ENCODE measurements around the gene BCDIN3D. TPM values are rescaled to one million over a fixed set of nuclear protein-coding genes. Genes with fewer than 3 reads are reported as not detected.

The BCDIN3D gene
- total RNA-seq, 1 experiment from 2014 or later: 5.8 TPM

DNA sequence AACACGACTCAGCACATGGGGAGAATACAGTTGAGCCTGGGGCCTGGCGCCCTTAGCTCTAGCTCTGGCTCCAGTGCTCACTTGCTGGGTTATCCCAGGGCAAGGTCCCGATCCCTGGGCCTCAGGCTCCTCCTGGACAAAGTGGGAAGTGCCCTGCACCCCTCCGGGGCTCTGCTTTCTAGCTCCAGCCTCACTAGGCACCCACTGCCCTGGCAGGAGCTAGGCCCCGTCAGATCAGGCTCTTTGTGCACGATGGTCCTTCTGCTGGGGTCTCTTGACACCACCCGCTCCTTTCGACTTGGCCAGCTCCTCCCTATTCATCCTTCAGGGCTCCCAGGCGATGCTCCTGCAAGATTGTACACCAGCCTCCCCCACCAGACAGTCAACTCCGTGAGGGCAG, 38.1 kb downstream of the BCDIN3D start:
- Histone ChIP-seq H3K9me2 (replicated peaks; ENCODE audit: insufficient read depth, low read length) (no peaks in the 10 kb centered on the region), H2AFZ (ENCODE audit: low read length) (no peak overlapping the region), H4K20me1 (ENCODE audit: insufficient read depth, low read depth, low read length) (no peaks in the 10 kb centered on the region), H3K27me3 (ENCODE audit: low read length) (no peaks in the 10 kb centered on the region), H3K36me3 (ENCODE audit: insufficient read depth, low read length) (no peaks in the 10 kb centered on the region), H3K9me3 (ENCODE audit: low read length) (no peaks in the 10 kb centered on the region), H3K4me1 (ENCODE audit: low read length) (no peaks in the 10 kb centered on the region; the same call in 1 of the 2 replicates), H3K27ac (ENCODE audit: low read length) (no peak overlapping the region), H3K9ac (ENCODE audit: low read length) (no peak overlapping the region), H3K79me2 (ENCODE audit: low read length) (peaks cover 17% of the 10 kb centered on the region; the same call in 1 of the 2 replicates), H3K4me3 (ENCODE audit: low read length) (no peak overlapping the region), H3K4me2 (ENCODE audit: low read depth, low read length, poor library complexity, severe bottlenecking) (no peak overlapping the region)
- DNase-seq: no peak

DNA sequence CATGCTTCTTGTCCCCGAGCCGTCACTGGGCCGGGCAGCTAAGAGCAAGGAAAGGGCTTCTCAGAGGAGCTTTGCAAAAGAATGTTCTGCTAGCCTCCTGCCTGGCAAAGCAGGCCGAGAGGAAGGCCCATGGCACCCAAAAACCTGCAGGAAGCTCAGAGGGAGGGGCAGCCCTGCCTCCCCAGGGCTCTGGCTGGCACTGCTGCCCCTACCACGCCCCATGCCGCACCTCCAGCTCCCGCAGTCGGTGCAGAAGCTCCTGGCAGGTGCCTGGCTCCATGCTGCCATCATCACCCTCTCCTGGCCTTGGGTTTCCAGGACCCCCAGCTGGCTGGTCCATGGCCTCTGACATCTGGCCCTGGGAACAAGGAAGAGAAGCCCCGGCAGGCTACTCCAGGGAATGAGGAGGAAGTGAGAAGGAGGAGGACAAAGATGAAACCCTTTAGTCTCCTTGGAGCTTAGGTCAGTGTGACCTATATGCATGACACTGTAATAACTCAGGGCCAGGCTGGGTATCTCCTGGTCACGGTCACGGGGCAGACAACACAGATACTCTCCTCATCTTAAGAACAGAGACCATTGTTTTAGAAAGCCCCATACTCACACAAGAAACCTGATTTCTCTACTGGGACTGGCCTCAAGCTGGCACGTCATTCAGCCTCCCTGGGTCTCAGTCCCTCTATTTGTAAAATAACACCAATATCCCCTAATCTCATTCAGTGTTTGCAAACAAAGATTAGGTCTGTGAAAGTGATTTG, 39.0 kb downstream of the BCDIN3D start:
- Histone ChIP-seq H3K27me3 (ENCODE audit: low read length) (no peaks in the 10 kb centered on the region), H3K27ac (ENCODE audit: low read length) (no peak overlapping the region), H3K79me2 (ENCODE audit: low read length) (0 out of 2 replicates have a peak, but pooled peaks cover 12% of the 10 kb centered on the region), H3K4me2 (ENCODE audit: low read depth, low read length, poor library complexity, severe bottlenecking) (no peak overlapping the region), H4K20me1 (ENCODE audit: insufficient read depth, low read depth, low read length) (no peaks in the 10 kb centered on the region), H2AFZ (ENCODE audit: low read length) (no peak overlapping the region), H3K9me2 (replicated peaks; ENCODE audit: insufficient read depth, low read length) (no peaks in the 10 kb centered on the region), H3K4me3 (ENCODE audit: low read length) (no peak overlapping the region), H3K4me1 (ENCODE audit: low read length) (no peaks in the 10 kb centered on the region), H3K9me3 (ENCODE audit: low read length) (no peaks in the 10 kb centered on the region), H3K36me3 (ENCODE audit: insufficient read depth, low read length) (no peaks in the 10 kb centered on the region), H3K9ac (ENCODE audit: low read length) (no peak overlapping the region)
- no peak for DNase-seq

DNA sequence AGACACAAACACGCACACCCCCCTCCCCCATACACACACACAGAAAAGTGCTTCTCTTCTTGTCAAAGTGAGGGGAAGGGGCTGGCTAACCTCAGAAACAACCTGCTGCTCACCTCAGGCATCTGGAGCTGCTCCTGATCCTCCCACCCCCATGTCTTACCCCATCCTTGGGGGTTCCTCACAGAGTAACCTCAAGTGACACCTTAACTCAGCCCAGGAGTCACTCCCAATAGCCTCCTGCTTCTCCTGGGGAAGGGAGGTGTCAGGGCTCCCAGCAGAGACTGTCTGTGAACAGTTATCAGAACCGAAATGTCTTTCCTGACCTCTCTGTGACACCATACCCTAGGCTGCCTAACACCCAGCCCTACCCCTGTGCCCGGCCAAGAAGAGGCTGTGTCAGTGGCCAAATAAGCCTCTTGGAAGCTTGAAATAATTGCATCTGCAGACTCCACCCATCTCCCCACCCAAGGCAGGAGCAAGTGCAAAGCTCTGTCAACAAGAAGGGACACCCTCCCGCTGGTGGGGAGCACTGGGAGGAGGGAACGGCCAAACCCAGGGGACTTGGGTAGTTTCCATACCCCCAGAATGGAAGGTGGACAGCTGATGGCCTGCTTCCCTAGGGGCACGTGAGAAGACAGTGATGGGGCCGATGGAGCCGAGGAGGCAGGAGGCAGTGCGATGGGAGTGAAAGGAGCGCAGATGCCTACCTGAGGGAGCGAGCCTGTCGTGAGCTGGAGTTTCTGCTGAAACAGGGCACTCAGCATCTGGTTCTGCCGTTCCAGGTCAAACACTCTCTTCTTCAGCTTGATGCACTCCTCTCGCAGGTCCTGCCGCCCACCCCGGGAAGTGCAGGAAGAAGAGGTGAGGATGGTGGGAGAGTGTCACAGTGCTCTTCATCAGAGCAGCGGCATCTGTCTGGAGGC, 41.5 kb downstream of the BCDIN3D start:
- no peaks in the 10 kb centered on the region for H3K9me2 ChIP-seq (replicated peaks; ENCODE audit: insufficient read depth, low read length)
- no peaks in the 10 kb centered on the region for H4K20me1 ChIP-seq (ENCODE audit: insufficient read depth, low read depth, low read length)
- no peak for DNase-seq
- no peaks in the 10 kb centered on the region for H3K4me1 ChIP-seq (ENCODE audit: low read length)
- H3K36me3 ChIP-seq (ENCODE audit: insufficient read depth, low read length): no peaks in the 10 kb centered on the region
- no peaks in the 10 kb centered on the region for H3K79me2 ChIP-seq (ENCODE audit: low read length)
- no peak overlapping the region for H3K9ac ChIP-seq (ENCODE audit: low read length)
- no peak overlapping the region for H3K4me2 ChIP-seq (ENCODE audit: low read depth, low read length, poor library complexity, severe bottlenecking)
- no peak overlapping the region for H2AFZ ChIP-seq (ENCODE audit: low read length)
- no peaks in the 10 kb centered on the region for H3K27me3 ChIP-seq (ENCODE audit: low read length)
- no peak overlapping the region for H3K27ac ChIP-seq (ENCODE audit: low read length)
- H3K4me3 ChIP-seq (ENCODE audit: low read length): no peak overlapping the region
- H3K9me3 ChIP-seq (ENCODE audit: low read length): no peaks in the 10 kb centered on the region

DNA sequence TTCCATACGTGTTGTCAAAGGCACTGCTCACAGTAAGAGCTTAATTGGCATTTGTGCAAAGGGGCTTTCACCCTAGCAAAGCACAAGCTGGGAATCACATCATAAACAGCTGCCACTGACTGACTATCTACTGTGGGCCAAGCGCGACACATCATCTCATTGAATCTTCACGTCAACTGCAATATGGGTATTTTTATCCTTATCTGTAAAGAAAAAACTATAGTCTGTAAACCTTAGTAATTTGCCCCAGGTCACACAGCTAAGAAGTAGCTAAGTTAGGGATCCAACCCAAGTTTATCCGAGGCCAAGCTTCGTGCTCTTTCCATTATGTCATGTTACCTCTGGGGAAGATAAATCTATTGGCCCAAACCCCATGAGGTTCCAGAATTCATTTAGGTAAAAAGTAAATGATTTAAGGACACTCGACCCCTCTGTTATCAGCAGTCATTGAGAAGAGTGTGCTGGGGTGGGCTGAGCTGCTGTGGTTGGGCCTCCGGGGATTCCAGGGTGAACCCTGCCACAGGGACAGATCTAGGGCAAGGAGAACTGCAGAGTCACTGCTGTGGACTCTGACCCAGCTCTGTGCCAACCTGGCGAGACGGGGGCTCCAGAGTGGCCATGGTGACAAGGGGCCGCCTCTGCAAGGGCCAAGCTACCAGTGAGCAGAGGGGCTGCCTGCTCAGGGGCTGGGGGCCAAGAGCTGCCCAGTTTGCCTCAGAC, 42.3 kb downstream of the BCDIN3D start:
- Histone ChIP-seq H3K36me3 (ENCODE audit: insufficient read depth, low read length) (no peaks in the 10 kb centered on the region), H2AFZ (ENCODE audit: low read length) (no peak overlapping the region), H4K20me1 (ENCODE audit: insufficient read depth, low read depth, low read length) (no peaks in the 10 kb centered on the region), H3K9me2 (replicated peaks; ENCODE audit: insufficient read depth, low read length) (no peaks in the 10 kb centered on the region), H3K4me1 (ENCODE audit: low read length) (no peaks in the 10 kb centered on the region), H3K4me3 (ENCODE audit: low read length) (no peak overlapping the region), H3K4me2 (ENCODE audit: low read depth, low read length, poor library complexity, severe bottlenecking) (no peak overlapping the region), H3K9ac (ENCODE audit: low read length) (no peak overlapping the region), H3K9me3 (ENCODE audit: low read length) (no peaks in the 10 kb centered on the region), H3K79me2 (ENCODE audit: low read length) (no peaks in the 10 kb centered on the region), H3K27ac (ENCODE audit: low read length) (no peak overlapping the region), H3K27me3 (ENCODE audit: low read length) (no peaks in the 10 kb centered on the region)
- DNase-seq: no peak

DNA sequence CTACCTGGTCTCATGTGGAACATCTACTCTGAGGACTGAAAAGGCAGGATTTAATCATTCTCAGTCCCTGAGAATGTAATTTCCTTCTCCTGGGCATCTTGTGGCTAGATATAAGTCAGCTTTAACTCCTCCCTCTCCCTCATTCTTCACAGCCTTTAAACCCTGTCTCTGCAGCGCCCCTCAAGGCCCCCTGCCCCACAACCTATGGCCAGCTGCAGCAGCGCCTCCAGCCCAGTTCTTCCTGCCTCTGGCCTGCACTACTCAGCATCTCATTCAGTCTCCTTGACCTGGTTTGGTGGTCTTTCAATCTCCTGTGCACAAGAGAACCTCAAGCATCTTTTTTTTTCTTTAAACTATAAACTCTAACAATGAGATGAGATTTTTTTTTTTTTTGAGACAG, 44.0 kb downstream of the BCDIN3D start:
- H3K36me3 ChIP-seq (ENCODE audit: insufficient read depth, low read length): no peaks in the 10 kb centered on the region
- H2AFZ ChIP-seq (ENCODE audit: low read length): no peak overlapping the region
- no peak overlapping the region for H3K27ac ChIP-seq (ENCODE audit: low read length)
- no peaks in the 10 kb centered on the region for H3K9me3 ChIP-seq (ENCODE audit: low read length)
- DNase-seq: no peak
- no peaks in the 10 kb centered on the region for H3K79me2 ChIP-seq (ENCODE audit: low read length)
- no peaks in the 10 kb centered on the region for H3K4me1 ChIP-seq (ENCODE audit: low read length)
- H3K4me2 ChIP-seq (ENCODE audit: low read depth, low read length, poor library complexity, severe bottlenecking): no peak overlapping the region
- no peaks in the 10 kb centered on the region for H3K9me2 ChIP-seq (replicated peaks; ENCODE audit: insufficient read depth, low read length)
- H3K27me3 ChIP-seq (ENCODE audit: low read length): no peaks in the 10 kb centered on the region
- H3K9ac ChIP-seq (ENCODE audit: low read length): no peak overlapping the region
- no peaks in the 10 kb centered on the region for H4K20me1 ChIP-seq (ENCODE audit: insufficient read depth, low read depth, low read length)
- no peak overlapping the region for H3K4me3 ChIP-seq (ENCODE audit: low read length)

DNA sequence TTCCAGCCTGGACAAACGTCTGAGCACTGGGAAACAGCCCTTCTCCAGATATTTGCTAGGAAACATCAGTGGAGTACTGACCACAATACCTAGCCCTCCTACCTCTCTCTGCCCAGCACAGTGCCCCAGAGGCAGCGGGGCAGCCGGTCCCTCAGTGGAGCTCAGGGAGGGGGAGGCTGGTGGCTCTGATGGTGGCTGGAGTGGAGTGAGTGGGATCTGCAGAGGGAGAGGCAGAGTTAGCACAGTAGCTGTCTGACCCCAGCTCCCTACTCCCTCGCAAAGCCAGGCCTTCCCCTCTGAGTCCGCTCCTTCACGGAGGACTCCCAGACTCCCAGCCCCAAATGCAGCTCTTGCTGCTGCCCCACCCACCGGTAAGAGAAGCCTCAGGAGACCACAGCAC, 44.7 kb downstream of the BCDIN3D start:
- no peaks in the 10 kb centered on the region for H3K4me1 ChIP-seq (ENCODE audit: low read length)
- no peak for DNase-seq
- H3K4me3 ChIP-seq (ENCODE audit: low read length): no peak overlapping the region
- no peaks in the 10 kb centered on the region for H4K20me1 ChIP-seq (ENCODE audit: insufficient read depth, low read depth, low read length)
- H3K9me3 ChIP-seq (ENCODE audit: low read length): no peaks in the 10 kb centered on the region
- no peaks in the 10 kb centered on the region for H3K36me3 ChIP-seq (ENCODE audit: insufficient read depth, low read length)
- no peaks in the 10 kb centered on the region for H3K27me3 ChIP-seq (ENCODE audit: low read length)
- no peak overlapping the region for H2AFZ ChIP-seq (ENCODE audit: low read length)
- no peak overlapping the region for H3K9ac ChIP-seq (ENCODE audit: low read length)
- H3K27ac ChIP-seq (ENCODE audit: low read length): no peak overlapping the region
- H3K9me2 ChIP-seq (replicated peaks; ENCODE audit: insufficient read depth, low read length): no peaks in the 10 kb centered on the region
- no peak overlapping the region for H3K4me2 ChIP-seq (ENCODE audit: low read depth, low read length, poor library complexity, severe bottlenecking)
- H3K79me2 ChIP-seq (ENCODE audit: low read length): no peaks in the 10 kb centered on the region

DNA sequence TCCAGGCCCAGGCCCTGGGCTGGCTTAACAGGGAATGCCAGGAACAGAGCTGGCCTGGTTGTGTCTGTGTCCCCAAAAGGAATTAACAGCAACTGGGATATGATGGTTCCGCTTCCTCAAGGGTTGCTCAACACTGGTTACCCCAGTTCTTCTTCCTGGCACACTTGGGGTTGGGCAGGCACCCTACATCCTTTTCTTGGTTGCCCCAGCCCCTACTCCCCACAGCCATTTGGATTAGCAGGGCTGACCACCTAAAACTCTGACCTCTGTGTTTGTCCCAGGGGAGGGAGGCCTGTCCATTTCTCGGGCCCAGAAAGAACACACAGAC, 45.5 kb downstream of the BCDIN3D start:
- no peak overlapping the region for H3K27ac ChIP-seq (ENCODE audit: low read length)

More for the DNA sequence above, 45.5 kb downstream of the BCDIN3D start:
- Histone ChIP-seq H3K9ac (ENCODE audit: low read length) (no peak overlapping the region), H3K79me2 (ENCODE audit: low read length) (no peaks in the 10 kb centered on the region), H4K20me1 (ENCODE audit: insufficient read depth, low read depth, low read length) (no peaks in the 10 kb centered on the region), H2AFZ (ENCODE audit: low read length) (no peak overlapping the region), H3K36me3 (ENCODE audit: insufficient read depth, low read length) (no peaks in the 10 kb centered on the region), H3K4me1 (ENCODE audit: low read length) (no peaks in the 10 kb centered on the region), H3K27me3 (ENCODE audit: low read length) (no peaks in the 10 kb centered on the region), H3K4me2 (ENCODE audit: low read depth, low read length, poor library complexity, severe bottlenecking) (no peak overlapping the region), H3K4me3 (ENCODE audit: low read length) (no peak overlapping the region), H3K9me2 (replicated peaks; ENCODE audit: insufficient read depth, low read length) (no peaks in the 10 kb centered on the region), H3K9me3 (ENCODE audit: low read length) (no peaks in the 10 kb centered on the region)
- DNase-seq: no peak
